ENCODE data around the gene TRAF6. TPM values are rescaled to one million over a fixed set of nuclear protein-coding genes. Genes with fewer than 3 reads are reported as not detected.
A peak's percentile ranks its signal among the peaks of the same experiment; 100 is the strongest.
"Not testable (repeated sequence)": the region's sequence is repeated elsewhere in the genome, so short reads cannot be mapped to it uniquely, and the experiment has no call there.

Gene TRAF6
- total RNA-seq, 3 donors from 2014 or later, result 15.5 to 19.2 (median 17.9) TPM

DNA sequence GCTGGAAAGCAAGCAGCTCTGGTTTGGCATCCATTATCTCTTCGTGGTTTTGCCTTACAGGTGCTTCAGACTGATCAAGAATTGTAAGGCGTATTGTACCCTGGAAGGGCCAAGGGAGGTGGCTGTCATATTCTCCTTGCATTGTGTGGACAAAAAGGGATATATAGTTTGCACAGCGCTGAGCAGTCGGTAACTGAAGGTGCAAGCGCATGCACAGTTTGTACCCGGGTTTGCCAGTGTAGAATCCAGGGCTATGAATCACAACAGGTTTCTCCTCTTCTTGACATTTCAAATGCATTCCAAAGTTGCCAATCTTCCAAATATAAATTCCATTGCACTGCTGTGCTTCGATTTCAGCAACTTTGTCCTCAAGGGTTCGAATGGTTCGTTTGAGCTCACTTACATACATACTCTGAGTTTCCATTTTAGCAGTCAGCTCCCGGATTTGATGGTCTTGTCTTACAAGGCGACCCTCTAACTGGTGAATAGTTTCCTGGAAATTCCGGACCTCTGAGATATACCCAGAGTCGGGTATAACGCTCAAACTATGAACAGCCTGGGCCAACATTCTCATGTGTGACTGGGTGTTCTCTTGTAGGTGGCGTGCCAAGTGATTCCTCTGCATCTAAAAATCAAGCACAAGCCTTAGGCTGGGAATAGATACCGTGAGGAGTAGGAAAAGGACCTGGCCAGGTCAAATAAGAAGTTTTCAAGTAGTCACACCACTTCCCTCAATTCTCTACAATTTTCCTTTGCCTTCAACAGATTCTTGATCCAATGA is 19.9 kb downstream of the TRAF6 start:
- H3K9me3 ChIP-seq, result no peaks in the 10 kb centered on the region
- no peak overlapping the region for H3K4me3 ChIP-seq
- ATAC-seq (no peak), DNase-seq (no peak)
- no peaks in the 10 kb centered on the region for H3K4me1 ChIP-seq (ENCODE audit: low read depth)
- TF ChIP-seq, protein P1, sequence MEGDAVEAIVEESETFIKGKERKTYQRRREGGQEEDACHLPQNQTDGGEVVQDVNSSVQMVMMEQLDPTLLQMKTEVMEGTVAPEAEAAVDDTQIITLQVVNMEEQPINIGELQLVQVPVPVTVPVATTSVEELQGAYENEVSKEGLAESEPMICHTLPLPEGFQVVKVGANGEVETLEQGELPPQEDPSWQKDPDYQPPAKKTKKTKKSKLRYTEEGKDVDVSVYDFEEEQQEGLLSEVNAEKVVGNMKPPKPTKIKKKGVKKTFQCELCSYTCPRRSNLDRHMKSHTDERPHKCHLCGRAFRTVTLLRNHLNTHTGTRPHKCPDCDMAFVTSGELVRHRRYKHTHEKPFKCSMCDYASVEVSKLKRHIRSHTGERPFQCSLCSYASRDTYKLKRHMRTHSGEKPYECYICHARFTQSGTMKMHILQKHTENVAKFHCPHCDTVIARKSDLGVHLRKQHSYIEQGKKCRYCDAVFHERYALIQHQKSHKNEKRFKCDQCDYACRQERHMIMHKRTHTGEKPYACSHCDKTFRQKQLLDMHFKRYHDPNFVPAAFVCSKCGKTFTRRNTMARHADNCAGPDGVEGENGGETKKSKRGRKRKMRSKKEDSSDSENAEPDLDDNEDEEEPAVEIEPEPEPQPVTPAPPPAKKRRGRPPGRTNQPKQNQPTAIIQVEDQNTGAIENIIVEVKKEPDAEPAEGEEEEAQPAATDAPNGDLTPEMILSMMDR (IDR thresholded peaks at IDR 0.05), result no peak
- intact Hi-C loops (cut with DNase I, micrococcal nuclease), result no loop called here
- H3K36me3 ChIP-seq (ENCODE audit: low read depth), result no peaks in the 10 kb centered on the region

DNA sequence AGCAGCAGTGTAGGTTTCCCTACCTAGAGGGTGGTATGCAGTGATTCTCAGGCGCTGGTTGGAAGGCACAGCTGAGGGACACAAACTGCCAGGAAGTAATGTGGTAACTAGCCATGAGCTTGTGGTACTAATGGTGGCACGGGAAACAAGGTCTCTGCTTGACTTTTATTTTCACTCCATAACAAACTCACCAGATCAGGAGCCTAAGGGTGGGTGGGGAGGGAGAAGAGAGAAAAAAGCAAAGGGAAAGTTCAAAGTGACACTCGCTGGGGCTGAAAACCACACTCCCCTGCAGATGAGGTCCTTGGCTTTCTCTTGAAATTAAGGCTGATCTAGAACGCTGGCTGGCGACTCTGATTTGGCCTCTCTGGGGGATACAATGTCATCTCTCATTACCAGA is 22.0 kb downstream of the TRAF6 start:
- TF ChIP-seq, protein P1 (IDR thresholded peaks at IDR 0.05), result no peak
- ATAC-seq (no peak), DNase-seq (no peak)
- Histone ChIP-seq H3K9me3 (no peaks in the 10 kb centered on the region), H3K4me1 (ENCODE audit: low read depth) (no peaks in the 10 kb centered on the region), H3K36me3 (ENCODE audit: low read depth) (no peaks in the 10 kb centered on the region), H3K4me3 (no peak overlapping the region)
- intact Hi-C loops (cut with DNase I, micrococcal nuclease), result no loop called here

DNA sequence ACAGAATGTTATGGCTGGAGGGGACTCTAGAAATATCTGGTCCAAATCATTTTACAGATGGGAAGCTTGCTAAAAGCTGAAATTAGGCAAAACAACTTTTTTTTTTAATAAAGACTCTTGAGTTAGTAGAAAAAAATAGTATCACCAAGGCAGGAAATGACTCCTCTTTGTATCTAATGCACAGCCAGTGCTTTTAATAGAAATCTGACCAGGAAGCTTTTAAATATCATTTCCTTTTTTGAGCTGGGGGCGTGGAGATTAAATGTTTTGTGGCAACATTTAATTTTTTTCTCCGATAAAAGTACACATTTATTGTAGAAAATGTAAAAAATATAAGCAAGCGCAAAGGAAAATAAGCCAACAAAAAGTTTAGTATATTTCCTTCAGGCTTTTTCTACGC is 22.5 kb downstream of the TRAF6 start:
- no peak for DNase-seq
- H3K9me3 ChIP-seq, result no peaks in the 10 kb centered on the region
- H3K36me3 ChIP-seq (ENCODE audit: low read depth), result no peaks in the 10 kb centered on the region
- TF ChIP-seq, protein P1 (IDR thresholded peaks at IDR 0.05), result no peak
- no peak for ATAC-seq
- intact Hi-C loops (cut with DNase I, micrococcal nuclease), result no loop called here
- H3K4me1 ChIP-seq (ENCODE audit: low read depth), result no peaks in the 10 kb centered on the region
- H3K4me3 ChIP-seq, result no peak overlapping the region

DNA sequence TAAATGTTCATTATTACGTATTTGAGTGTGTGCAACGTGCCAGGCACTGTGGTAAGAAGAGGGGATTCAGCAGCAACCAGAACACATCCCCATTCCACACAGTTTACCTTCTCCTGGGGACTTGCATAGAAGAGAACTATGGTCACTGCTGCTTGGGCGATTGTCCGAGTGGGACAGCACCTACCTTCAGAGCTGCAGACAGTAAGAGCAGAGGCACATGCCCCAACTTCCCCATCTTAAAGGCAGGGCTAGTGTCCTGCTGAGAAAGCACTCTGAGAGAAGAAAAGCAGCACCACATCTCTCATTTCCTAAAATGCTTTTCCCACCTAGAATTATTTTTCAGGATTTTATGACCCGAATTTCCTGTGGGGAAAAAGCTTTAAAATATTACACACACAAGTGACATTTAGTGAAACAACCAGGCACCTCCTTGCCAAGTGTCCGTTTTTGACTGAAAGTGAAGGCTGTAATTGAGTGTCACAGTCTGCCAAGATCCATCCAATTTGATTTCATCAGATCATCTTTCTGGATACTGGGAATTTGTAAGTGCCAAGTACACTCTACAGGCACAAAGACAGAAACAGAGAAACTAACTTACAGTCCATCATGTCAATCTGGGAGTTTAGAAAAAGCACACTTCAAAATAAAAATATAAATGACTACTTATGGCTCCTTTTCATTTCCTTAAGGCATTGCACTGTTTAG is 24.6 kb downstream of the TRAF6 start:
- intact Hi-C loops (cut with DNase I, micrococcal nuclease), result no loop called here
- peak; percentile 25 for ATAC-seq
- no peaks in the 10 kb centered on the region for H3K36me3 ChIP-seq (ENCODE audit: low read depth)
- no peaks in the 10 kb centered on the region for H3K9me3 ChIP-seq
- TF ChIP-seq, protein P1 (IDR thresholded peaks at IDR 0.05), result no peak
- H3K4me3 ChIP-seq, result no peak overlapping the region
- no peak for DNase-seq
- H3K4me1 ChIP-seq (ENCODE audit: low read depth), result no peaks in the 10 kb centered on the region

DNA sequence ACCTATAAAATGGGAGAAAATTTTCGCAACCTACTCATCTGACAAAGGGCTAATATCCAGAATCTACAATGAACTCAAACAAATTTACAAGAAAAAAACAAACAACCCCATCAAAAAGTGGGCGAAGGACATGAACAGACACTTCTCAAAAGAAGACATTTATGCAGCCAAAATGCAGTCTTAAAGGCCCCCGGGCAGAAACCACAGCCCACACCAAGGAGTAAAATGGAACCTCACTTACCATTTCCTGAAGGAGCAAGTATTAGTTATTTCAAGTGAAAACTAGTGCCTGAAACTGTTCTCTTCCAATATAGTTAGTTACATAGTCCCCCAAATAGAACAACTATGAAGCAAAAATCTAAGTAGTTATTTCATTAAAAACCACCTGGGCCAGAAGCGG is 27.0 kb downstream of the TRAF6 start:
- DNase-seq; ATAC-seq; H3K9me3 ChIP-seq; H3K4me1 ChIP-seq (ENCODE audit: low read depth); intact Hi-C loops (cut with DNase I, micrococcal nuclease); H3K4me3 ChIP-seq; H3K36me3 ChIP-seq (ENCODE audit: low read depth): not testable (repeated sequence)

DNA sequence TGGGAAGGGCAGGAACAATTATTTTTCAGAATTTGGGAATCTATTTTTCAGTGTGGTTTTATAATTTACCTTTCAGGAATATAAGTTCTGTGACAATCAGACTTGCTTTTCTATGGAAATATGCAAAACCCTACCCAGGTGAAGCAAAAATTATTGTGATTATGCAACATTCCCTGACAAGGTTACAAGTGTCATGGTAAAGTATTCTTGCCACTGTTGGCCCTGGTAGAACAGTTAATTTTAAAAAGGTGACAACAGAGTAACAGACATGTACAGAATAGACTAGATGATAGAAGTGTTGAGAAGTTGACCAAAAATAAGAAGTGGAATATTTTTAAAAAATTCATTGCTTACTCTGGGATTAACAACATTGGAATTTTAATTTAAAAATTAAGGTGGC is 29.2 kb downstream of the TRAF6 start:
- Histone ChIP-seq H3K9me3 (no peaks in the 10 kb centered on the region), H3K4me1 (ENCODE audit: low read depth) (peaks cover 3% of the 10 kb centered on the region), H3K4me3 (no peak overlapping the region), H3K36me3 (ENCODE audit: low read depth) (no peaks in the 10 kb centered on the region)
- ATAC-seq (no peak), DNase-seq (no peak)
- intact Hi-C loops (cut with DNase I, micrococcal nuclease), result no loop called here
- TF ChIP-seq, protein P1 (IDR thresholded peaks at IDR 0.05), result no peak

All from mucosa of descending colon (tissue), 3 donors.